Fibroblast of villous mesenchyme (primary cell): Measurements from ENCODE around the gene SCN5A. TPM values are rescaled to one million over a fixed set of nuclear protein-coding genes. Genes with fewer than 3 reads are reported as not detected.

Experiments used
- DNase-seq: peaks from one replicate; pipeline ENCODE4 v3.0.0-alpha.2; 2010; ENCODE audit warnings: low read depth
- H3K4me3 ChIP-seq: 2 replicates; pipeline ENCODE4 v1.5.1; 2011; ENCODE audit warnings: low read depth, mild to moderate bottlenecking, low read length
- CTCF ChIP-seq: IDR thresholded peaks from 2 replicates; pipeline ENCODE4 v1.5.1; 2012; ENCODE audit warnings: low read depth, mild to moderate bottlenecking, low read length; ENCODE audit not compliant: insufficient read depth
- total RNA-seq: library from RNA; depleted of rRNA; stranded (reverse); fragments of >200 nt; gene quantifications from 2 replicates; pipeline ENCODE4 v1.2.3, GENCODE V29; 2012

Gene SCN5A
- total RNA-seq, 1 donor = 0.43 TPM

DNA sequence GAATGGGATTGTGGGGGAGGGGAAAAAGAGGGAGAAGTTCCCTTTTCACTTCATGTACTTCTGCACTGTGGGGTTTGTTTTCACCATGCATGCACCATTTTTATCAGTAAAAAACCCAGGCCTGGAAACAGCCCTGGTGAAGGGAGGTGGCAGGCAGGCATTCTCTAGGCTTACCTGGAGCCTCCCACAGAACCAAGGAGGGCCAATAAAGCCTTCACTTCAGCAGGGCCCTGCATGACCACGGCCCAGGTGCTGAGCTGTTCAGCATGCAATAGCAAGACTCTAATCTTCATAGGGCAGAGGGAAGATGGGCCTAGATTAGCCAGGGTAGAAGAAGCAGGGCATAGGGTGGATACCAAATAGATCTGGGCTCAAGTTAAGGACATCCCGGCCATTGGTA is 49.6 kb downstream of the SCN5A start:
- no peak for DNase-seq
- H3K4me3 ChIP-seq = no peak overlapping the region

GRCh38 chr3:38598791-38599190 is 50.7 kb downstream of the SCN5A start:
- H3K4me3 ChIP-seq = no peak overlapping the region
- TF ChIP-seq CTCF = no peak

More for the DNA sequence above, 49.6 kb downstream of the SCN5A start:
- no peak for TF ChIP-seq CTCF

DNA sequence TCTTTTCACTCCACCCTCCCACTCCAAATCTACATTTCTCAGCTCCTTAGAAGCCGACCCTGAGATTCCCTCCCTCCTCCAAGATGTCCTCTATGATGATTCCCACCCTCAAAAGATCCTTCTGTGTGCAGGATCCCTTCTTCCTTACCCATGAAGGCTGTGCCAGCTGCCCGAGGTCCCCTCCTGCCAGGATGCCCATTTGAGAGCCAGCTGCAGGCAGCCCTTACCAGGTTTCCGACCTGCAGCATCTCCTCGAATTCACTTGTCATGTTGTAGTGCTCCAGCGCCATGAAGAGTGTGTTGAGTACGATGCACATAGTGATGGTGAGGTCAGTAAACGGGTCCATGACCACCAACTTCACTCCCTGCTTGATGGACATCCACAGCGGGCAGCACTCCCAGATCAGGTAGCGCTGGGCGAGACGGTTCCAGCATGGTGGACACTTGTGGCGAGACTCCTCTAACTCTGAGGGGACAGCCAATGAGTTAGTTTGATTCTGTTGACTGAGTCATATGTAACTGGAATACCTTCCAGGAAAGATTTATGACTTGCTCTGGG is 51.9 kb downstream of the SCN5A start:
- DNase-seq = no peak
- no peak for TF ChIP-seq CTCF
- H3K4me3 ChIP-seq = no peak overlapping the region

More at GRCh38 chr3:38598791-38599190, 50.7 kb downstream of the SCN5A start:
- DNase-seq = no peak

DNA sequence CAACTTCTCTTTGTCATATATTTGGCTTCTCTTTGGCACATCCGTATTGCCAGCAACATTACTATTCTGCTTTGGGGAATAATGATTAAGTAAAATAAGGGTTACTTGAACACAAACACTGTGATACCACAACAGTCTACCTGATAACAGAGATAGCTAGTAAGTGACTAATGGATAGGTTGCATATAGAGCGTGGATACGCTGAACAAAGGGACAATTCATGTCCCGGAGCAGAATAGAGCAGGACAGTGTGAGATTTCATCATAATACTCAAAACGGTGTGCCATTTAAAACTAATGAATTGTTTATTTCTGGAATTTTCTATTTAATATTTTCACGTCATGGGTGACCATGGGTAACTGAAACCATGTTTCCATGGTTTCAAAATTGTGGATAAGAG is 54.1 kb downstream of the SCN5A start:
- H3K4me3 ChIP-seq = no peak overlapping the region
- TF ChIP-seq CTCF = no peak
- DNase-seq = no peak

DNA sequence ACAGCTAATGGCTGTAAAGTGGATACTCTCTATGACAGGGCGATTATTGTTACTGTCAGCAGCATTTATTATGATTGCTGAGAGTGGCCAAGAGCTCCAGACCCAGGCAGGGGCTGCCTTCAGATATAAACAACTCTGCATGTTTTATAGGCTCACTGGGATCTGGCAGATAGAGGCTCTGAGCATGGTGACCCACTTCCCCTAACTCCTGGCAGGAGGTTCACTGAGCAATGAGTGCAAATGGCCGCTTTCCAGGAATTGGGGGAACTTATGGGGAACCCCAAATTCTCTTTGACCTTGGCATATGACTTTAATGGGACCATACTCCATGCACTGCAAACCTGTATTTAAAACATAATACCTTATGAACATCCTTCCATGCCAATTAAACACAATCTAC is 59.0 kb downstream of the SCN5A start:
- DNase-seq = no peak
- H3K4me3 ChIP-seq = no peak overlapping the region
- TF ChIP-seq CTCF = no peak

GRCh38 chr3:38588995-38589937 is 60.2 kb downstream of the SCN5A start:
- no peak for DNase-seq
- TF ChIP-seq CTCF = no peak
- no peak overlapping the region for H3K4me3 ChIP-seq
